GM19372 (cell line): Measurements from ENCODE around the gene LIMS3.
"Not testable (repeated sequence)": the region's sequence is repeated elsewhere in the genome, so short reads cannot be mapped to it uniquely, and the experiment has no call there.

Source experiments
- ATAC-seq: cut with Tn5 transposase; IDR thresholded peaks from one replicate; pipeline ENCODE4 v1.9.1; 2021; ENCODE audit warnings: mild to moderate bottlenecking, low read depth, moderate library complexity; ENCODE audit not compliant: unreplicated experiment

LIMS3 gene

DNA sequence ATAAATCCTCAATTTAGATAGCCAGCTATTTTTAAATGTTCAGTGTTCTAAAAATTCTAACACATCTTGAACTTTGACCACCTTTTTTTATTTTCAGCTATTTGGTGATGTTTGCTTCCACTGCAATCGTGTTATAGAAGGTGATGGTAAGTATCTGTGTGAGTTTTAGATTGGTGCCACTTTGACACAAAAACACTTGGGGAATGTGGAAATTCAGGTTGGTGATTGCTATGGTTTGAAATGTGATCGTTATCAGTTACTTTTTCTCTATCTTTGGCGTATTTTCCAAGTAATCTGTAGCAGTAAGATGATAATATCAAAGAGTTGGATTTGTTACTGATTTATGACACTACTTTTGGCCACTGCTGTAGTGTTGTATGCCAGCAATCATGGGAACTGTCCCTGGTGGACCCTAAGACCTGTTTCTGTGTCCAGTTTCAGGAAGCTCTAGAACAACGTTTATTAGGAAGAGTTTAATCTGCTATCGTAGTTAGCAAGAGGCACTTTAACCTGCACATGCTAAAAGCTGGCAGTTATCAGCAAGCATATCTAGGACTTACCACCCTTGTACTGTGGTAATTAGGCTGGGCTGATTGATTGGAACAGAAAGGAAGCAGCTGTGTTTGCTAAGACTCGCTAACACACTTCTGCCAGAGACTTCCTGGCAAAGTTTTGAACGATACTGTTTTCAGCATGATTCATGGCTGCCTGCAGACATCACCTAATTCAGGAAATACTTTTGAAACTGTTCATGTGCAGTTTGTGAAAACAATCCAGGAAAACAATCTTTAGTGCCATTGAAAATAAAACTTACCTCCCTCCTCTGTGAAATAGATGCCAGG lies 23.3 kb downstream of the LIMS3 start:
- ATAC-seq: not testable (repeated sequence)

DNA sequence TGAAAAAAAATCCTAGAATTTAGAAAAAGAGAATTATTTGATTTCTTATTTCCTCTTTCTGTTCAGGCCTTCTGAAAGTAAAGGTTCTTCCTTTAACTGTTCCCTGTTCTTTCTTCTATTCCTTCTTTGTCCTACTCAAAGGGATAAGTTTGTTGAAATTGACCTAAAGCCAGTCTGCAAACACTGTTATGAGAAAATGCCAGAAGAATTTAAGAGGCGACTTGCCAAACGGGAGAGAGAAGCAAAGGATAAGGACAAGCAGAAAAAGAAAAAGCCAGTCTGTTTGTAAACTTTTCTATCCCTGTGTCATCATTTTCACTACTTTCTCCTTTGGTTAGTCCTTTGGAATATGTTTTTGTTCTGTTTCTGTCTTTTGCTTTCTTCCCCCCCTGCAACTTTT lies 26.0 kb downstream of the LIMS3 start:
- ATAC-seq: not testable (repeated sequence)

DNA sequence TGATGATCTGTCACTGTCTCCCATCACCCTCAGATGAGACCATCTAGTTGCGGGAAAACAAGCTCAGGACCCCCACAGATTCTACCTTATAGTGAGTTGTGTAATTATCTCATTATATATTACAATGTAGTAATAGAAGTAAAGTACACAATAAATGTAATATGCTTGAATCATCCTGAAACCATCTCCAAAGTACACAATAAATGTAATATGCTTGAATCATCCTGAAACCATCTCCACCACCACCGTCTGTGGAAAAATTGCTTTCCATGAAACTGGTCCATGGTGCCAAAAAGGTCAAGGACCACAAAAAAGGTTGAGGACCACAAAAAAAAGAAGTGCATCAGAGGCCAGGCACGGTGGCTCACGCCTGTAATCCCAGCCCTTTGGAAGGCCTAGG lies 29.3 kb downstream of the LIMS3 start:
- ATAC-seq: not testable (repeated sequence)

DNA sequence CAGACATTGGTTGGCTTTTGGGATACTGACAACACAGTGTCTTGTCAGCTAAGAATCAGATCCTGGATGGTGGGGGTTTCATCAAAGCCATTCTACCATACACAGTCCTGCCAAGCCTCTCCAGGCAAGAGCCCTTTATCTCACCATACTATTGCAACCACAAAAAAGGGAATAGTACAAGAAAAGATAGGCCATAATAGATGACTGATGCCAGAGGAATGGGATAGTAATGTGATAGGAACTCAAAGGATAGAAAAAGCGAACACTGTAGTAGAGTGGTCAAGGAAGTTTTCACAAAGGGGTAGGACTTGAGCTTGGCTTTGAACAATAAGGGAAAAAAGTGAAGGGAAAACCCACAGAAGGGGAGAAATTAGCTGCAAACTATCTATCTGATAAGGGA lies 30.7 kb downstream of the LIMS3 start:
- not testable (repeated sequence) for ATAC-seq

DNA sequence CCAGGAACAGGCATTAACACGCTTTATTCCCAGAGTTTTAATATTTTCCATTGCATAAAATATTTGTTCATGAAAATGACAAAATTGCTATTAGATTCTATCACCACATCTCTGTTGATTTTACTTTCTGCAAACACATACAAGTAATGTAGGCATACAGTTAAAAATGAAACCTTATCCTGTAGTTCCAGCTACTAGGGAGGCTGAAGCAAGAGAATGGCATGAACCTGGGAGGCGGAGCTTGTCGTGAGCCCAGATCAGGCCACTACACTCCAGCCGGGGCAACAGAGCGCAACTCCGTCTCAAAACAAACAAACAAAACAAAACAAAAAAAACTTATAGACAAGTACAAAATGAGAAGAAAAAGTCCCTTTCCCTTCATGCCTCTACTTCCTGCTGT lies 38.0 kb downstream of the LIMS3 start:
- not testable (repeated sequence) for ATAC-seq

DNA sequence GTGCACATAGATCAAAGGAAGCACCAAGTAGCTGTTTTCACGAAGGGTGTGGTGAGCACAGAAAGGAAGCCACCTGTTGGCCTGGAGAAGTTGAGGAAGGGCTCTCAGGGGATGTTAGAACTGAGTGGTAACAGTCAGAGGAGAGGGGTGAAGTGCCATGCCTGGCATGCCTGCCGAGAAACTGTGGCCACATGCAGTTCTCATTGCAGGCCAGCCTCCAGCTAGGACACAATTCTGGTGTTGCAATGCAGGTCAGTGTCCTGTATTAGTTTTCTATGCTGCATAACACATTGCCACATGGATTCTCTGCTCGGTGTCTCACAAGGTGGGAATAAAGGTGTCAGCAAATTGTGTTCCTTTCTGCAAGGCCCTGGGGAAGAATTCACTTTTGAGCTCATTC lies 46.9 kb downstream of the LIMS3 start:
- not testable (repeated sequence) for ATAC-seq

DNA sequence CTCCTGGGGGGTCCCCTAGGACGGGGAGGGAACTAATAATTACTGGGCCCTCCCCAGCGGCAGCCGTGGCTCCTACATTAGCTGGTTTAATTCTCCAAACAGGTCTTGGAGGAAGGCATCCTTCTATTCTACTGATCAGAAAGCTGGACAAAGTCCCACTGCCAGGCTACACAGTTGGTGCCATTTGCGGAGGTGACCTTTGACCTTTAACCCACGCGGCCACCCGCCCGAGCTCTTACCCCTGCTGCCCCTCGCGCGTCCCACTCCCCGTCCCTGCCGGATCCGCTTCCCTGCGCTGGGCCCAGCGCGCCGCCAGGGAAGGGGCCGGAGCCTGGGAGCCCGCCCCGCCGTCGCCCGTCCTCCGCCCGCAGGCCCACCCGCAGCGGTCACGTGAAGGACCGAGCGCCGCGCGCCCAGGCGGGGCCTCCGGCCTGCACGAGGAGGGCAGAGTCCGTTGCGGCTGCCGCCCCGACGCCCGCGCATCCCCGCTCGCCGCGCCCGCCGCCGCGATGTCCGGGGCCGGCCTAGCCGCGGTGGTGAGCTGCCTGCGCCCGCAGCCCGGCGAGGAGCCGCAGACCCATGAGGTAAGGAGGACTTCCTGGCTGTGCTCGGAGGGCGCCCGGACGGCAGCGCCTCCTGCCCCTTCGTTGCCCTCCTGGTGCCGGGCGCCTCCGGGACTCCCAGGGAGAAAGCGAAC lies 48.9 kb downstream of the LIMS3 start:
- not testable (repeated sequence) for ATAC-seq

DNA sequence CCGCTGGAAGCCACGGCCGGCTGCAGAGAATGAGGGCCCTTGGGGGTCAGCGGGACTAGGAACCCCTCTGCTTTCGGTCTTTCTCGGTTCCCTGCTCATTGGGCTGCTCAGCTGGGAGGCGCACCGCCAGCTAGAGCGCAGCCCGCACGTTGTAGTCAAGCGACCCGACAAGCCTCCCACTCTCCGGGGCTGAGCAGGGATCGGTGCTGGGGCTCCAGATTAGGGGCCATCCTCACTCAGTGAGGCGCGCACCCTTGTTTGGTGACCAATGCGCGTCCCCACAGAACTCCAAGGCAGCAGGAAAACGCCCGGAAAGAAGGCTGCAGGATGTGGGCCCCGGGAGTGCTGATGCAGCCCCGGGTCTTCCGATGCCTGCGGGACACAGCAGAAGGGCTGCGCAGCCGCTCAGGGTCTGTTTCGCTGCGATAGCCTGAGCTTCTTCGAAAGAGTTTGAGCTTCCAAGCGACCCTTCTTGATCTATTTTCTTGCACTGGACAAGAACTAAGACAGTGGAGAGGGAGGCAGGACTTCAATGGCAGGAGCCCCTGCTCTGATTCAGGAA lies 49.6 kb downstream of the LIMS3 start:
- ATAC-seq: not testable (repeated sequence)

DNA sequence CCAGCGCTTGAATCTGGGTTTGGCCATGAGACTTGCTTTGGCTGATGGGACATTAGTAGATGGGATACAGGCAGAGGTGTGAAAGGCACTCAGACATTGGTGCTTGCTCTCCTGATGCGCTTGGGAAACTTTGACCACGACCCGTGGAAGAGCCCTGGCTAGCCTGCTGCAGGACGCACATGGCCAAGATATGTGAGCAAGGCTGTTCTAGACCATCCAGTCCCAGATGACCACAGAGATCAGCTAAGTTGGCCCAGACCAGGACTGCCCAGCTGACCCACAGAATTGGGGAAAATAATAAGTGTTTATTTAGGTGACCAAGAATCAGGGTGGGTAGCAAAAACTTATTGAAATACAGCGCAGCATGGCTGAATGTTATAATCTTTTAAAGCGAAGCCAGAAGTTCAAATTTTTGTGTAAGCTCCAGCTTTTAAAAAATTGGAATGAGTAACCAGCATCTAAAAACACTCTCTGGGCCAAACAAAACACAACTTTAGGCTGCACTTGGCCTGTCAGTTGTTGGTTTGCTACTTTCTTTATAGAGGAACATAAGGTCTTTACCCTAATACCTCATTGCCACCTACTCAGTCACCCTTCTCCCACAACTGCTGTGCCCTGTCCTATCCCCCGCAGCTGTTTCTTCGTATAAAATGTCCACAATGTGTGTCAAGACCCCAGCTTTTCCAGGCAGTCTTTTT lies 51.8 kb downstream of the LIMS3 start:
- not testable (repeated sequence) for ATAC-seq

DNA sequence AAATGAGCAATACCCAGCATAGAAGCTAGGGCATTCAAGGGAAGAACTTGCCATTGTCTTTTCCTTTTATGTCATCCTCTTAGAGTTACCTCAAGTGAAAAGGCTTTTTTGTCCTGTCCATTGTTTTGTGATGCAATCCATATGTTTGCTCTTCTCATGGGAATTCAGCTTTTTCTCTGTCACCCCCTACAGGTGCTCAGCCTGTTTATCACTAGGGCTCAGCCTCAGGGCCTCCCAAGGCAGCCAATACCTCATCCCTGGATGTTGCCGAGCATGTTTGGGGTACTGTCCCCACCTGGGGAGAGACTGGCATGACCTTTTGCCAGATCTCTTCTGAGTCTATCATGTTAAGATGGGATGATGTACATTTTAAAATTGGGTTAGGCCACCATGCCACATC lies 65.5 kb downstream of the LIMS3 start:
- not testable (repeated sequence) for ATAC-seq

DNA sequence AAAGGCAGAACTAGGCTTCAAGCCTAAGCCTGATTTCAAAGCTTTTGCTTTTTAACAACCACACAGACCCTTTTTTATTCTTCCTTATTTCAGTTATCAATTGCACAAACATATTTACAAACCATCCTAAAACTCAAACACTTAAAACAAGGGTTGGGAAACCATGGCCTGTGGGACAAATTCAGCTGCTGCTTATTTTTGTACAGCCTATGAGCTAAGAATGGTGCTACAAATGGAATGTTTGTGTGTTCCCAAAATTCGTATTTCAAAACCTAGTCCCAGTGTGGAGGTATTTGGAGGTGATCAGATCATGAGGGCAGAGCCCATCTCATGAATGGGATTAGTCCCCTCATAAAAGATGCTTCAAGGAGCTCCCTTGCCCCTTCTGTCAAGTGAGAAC lies 67.0 kb downstream of the LIMS3 start:
- ATAC-seq: not testable (repeated sequence)

DNA sequence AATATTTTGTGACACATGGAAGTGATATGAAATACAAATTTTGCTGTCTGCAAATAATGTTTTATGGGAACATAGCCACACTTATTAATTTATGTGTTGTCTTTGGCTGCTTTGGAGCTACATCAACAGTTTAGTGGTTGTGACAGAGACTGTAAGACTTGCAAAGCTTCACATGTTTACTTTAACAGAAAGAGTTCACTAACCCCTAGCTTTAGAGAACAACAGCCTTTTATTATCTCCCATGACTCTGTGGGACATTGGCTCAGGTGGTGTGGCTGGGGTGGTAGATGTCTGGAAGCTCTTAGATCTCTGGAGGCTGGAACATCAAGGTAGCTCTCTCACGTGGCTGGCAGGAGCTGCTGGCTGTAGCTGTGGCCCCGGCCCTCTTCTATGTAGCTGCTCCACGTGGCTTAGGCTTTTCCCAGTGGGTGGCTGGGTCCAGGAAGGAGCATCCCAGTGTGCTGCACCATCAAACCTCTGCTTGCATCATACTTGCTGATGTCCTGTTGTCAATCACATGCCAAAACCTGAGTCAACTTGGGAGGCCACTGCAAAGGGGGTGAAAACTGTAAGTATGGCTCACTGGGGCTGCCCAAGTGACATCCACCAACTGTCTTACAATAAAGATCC lies 67.7 kb downstream of the LIMS3 start:
- not testable (repeated sequence) for ATAC-seq

DNA sequence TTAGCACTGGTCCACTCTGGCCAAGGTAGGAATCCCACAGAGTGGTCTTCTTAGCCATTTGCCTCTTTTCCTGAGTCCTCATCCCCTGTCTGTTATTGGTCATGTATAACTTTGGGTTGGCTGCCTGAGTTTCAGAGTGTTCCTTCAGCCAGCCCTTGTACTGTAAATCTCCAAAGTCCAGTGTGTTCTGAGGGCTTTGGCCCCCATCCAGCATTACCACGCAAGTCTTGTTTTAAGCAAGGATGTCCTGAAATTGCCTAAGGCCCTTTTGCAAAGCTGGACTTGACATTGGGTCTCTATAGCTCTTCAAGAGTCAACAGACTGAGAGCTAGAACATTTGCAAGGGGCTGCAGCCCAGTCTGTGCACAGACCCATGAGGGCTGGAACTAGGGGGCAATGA lies 68.4 kb downstream of the LIMS3 start:
- ATAC-seq: not testable (repeated sequence)

DNA sequence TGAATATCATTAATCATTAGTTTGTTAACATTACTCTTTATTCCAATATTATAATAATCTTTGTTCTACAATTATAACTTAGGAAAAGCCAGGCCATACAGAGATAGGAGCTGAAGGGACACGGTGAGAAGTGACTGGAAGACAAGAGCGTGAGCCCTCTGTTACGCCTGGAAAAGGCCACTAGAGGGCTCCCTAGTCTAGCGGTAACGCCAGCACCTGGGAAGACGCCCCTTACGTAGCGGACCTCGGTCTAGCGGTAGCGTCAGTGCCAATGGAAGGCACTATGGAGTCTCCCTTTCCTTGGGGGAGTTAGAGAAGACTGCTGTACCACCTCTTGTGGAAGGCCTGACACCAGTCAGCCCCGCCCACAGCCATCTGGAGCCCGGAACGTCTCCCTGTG lies 71.4 kb downstream of the LIMS3 start:
- ATAC-seq: not testable (repeated sequence)

DNA sequence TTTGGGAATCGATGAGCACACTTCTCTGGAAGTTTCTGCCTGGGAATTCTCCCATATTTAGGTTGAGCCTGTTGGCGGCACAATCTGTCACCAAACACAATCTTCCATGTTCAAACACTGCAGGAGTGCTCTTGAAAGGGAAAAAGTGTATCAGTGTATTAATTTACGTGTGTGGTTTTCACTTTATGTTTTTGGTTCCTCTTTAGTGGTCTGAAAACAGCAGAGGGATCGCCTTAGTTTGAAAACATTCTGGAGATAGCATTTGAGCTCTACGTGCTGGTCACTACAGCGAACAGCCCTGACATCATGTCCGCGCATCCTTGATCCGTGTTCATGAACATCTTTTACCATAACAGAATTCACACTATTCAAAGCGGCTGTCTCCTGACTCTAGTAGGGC lies 73.2 kb downstream of the LIMS3 start:
- ATAC-seq: not testable (repeated sequence)
